NCI-H510A (cell line): Measurements from ENCODE around the gene TTC34.

ENCODE experiments used
- DNase-seq: peaks from one replicate; lab custom pipeline; 2025; lab: John Stamatoyannopoulos, UW

Gene TTC34

GRCh38 chr1:2604844-2605508 lies 196.5 kb downstream of the TTC34 start:
- DNase-seq: no peak

GRCh38 chr1:2604156-2604843 lies 197.2 kb downstream of the TTC34 start:
- no peak for DNase-seq

- no peak for DNase-seq
Observed at GRCh38 chr1:2603521-2604155, 197.9 kb downstream of the TTC34 start.

GRCh38 chr1:2602866-2603520 lies 198.5 kb downstream of the TTC34 start:
- no peak for DNase-seq

GRCh38 chr1:2602311-2602835 lies 199.1 kb downstream of the TTC34 start:
- no peak for DNase-seq

GRCh38 chr1:2601721-2602303 lies 199.7 kb downstream of the TTC34 start:
- no peak for DNase-seq

- DNase-seq: no peak
Observed at GRCh38 chr1:2598329-2598931, 203.1 kb downstream of the TTC34 start.

- DNase-seq: no peak
Observed at GRCh38 chr1:2597441-2598328, 203.8 kb downstream of the TTC34 start.

GRCh38 chr1:2596530-2597333 lies 204.8 kb downstream of the TTC34 start:
- DNase-seq: no peak

- DNase-seq: no peak
Observed at GRCh38 chr1:2595812-2596529, 205.5 kb downstream of the TTC34 start.

GRCh38 chr1:2595261-2595811 lies 206.2 kb downstream of the TTC34 start:
- no peak for DNase-seq

- DNase-seq: no peak
Observed at GRCh38 chr1:2594641-2595131, 206.8 kb downstream of the TTC34 start.

GRCh38 chr1:2594001-2594640 lies 207.4 kb downstream of the TTC34 start:
- no peak for DNase-seq

- DNase-seq: no peak
Observed at GRCh38 chr1:2593251-2593878, 208.1 kb downstream of the TTC34 start.

GRCh38 chr1:2592672-2593071 lies 208.8 kb downstream of the TTC34 start:
- no peak for DNase-seq

GRCh38 chr1:2591581-2592261 lies 209.8 kb downstream of the TTC34 start:
- no peak for DNase-seq

- no peak for DNase-seq
Observed at GRCh38 chr1:2591233-2591580, 210.3 kb downstream of the TTC34 start.
